ENCODE results near the gene RRAS.
A peak's percentile ranks its signal among the peaks of the same experiment; 100 is the strongest.

RRAS gene

GRCh38 chr19:49667473-49667872 is 27.5 kb upstream of the RRAS start:
- Mint-ChIP-seq H3K36me3 (ENCODE audit: insufficient read depth) (peaks cover 33% of the 10 kb centered on the region), H3K27me3 (no peaks in the 10 kb centered on the region), H3K27ac (ENCODE audit: low read depth) (no peak overlapping the region), H3K9me3 (no peaks in the 10 kb centered on the region), H3K4me3 (peak overlapping the region; percentile 99), H3K4me1 (peaks cover 46% of the 10 kb centered on the region)
- DNase-seq (ENCODE audit: low spot score in 2 of 2) (no peak), ATAC-seq (replicated peaks; ENCODE audit: extremely low read depth, poor library complexity, severe bottlenecking) (no peak)

GRCh38 chr19:49666120-49666444 is 26.1 kb upstream of the RRAS start:
- DNase-seq (ENCODE audit: low spot score in 2 of 2) (no peak), ATAC-seq (replicated peaks; ENCODE audit: extremely low read depth, poor library complexity, severe bottlenecking) (peak; percentile 0)
- H3K4me3 Mint-ChIP-seq = peak overlapping the region; percentile 99
- peak overlapping the region; percentile 96 for H3K27ac Mint-ChIP-seq (ENCODE audit: low read depth)
- peaks cover 39% of the 10 kb centered on the region for H3K4me1 Mint-ChIP-seq
- H3K9me3 Mint-ChIP-seq = no peaks in the 10 kb centered on the region
- H3K36me3 Mint-ChIP-seq (ENCODE audit: insufficient read depth) = peaks cover 36% of the 10 kb centered on the region
- H3K27me3 Mint-ChIP-seq = no peaks in the 10 kb centered on the region

- H3K27me3 Mint-ChIP-seq = no peaks in the 10 kb centered on the region
- no peaks in the 10 kb centered on the region for H3K9me3 Mint-ChIP-seq
- H3K36me3 Mint-ChIP-seq (ENCODE audit: insufficient read depth) = peaks cover 37% of the 10 kb centered on the region
- H3K27ac Mint-ChIP-seq (ENCODE audit: low read depth) = peak within 1 kb of the TSS; percentile 96
- peaks cover 39% of the 10 kb centered on the region for H3K4me1 Mint-ChIP-seq
- DNase-seq (ENCODE audit: low spot score in 2 of 2) (peak; percentile 99), ATAC-seq (replicated peaks; ENCODE audit: extremely low read depth, poor library complexity, severe bottlenecking) (peak; percentile 80)
- peak within 1 kb of the TSS; percentile 99 for H3K4me3 Mint-ChIP-seq
Observed at GRCh38 chr19:49665351-49666119, 25.6 kb upstream of the RRAS start, which contains the start of the genes BCL2L12 and IRF3. BCL2L12 (plus strand) TSS chr19:49665933; CDS start chr19:49666693, 760 bp downstream. IRF3 (minus strand) TSS chr19:49665857; CDS start chr19:49664838, 1,019 bp downstream.

- Mint-ChIP-seq H3K4me1 (peaks cover 39% of the 10 kb centered on the region), H3K27me3 (no peaks in the 10 kb centered on the region), H3K4me3 (peak overlapping the region; percentile 99), H3K9me3 (no peaks in the 10 kb centered on the region), H3K36me3 (ENCODE audit: insufficient read depth) (peaks cover 40% of the 10 kb centered on the region), H3K27ac (ENCODE audit: low read depth) (peak overlapping the region; percentile 96)
- no peak for DNase-seq (ENCODE audit: low spot score in 2 of 2)
- ATAC-seq (replicated peaks; ENCODE audit: extremely low read depth, poor library complexity, severe bottlenecking) = peak; percentile 1
Observed at GRCh38 chr19:49665036-49665350, 25.1 kb upstream of the RRAS start.

- Mint-ChIP-seq H3K36me3 (ENCODE audit: insufficient read depth) (peaks cover 40% of the 10 kb centered on the region), H3K27ac (ENCODE audit: low read depth) (peak overlapping the region; percentile 96), H3K4me3 (peak overlapping the region; percentile 99), H3K4me1 (peaks cover 39% of the 10 kb centered on the region), H3K9me3 (no peaks in the 10 kb centered on the region), H3K27me3 (no peaks in the 10 kb centered on the region)
- ATAC-seq (replicated peaks; ENCODE audit: extremely low read depth, poor library complexity, severe bottlenecking) (peak; percentile 69), DNase-seq (ENCODE audit: low spot score in 2 of 2) (peak; percentile 76 to 77)
Observed at GRCh38 chr19:49664171-49665035, 24.5 kb upstream of the RRAS start.

- no peak for ATAC-seq (replicated peaks; ENCODE audit: extremely low read depth, poor library complexity, severe bottlenecking)
- peaks cover 39% of the 10 kb centered on the region for H3K4me1 Mint-ChIP-seq
Observed at GRCh38 chr19:49663224-49663623, 23.3 kb upstream of the RRAS start.

GRCh38 chr19:49662011-49662410 is 22.1 kb upstream of the RRAS start:
- DNase-seq (ENCODE audit: low spot score in 2 of 2) (no peak), ATAC-seq (replicated peaks; ENCODE audit: extremely low read depth, poor library complexity, severe bottlenecking) (no peak)
- no peaks in the 10 kb centered on the region for H3K9me3 Mint-ChIP-seq
- no peak overlapping the region for H3K4me3 Mint-ChIP-seq
- peak overlapping the region; percentile 96 for H3K27ac Mint-ChIP-seq (ENCODE audit: low read depth)
- no peaks in the 10 kb centered on the region for H3K27me3 Mint-ChIP-seq
- peaks cover 35% of the 10 kb centered on the region for H3K4me1 Mint-ChIP-seq
- H3K36me3 Mint-ChIP-seq (ENCODE audit: insufficient read depth) = peaks cover 46% of the 10 kb centered on the region

More at GRCh38 chr19:49663224-49663623, 23.3 kb upstream of the RRAS start:
- Mint-ChIP-seq H3K27ac (ENCODE audit: low read depth) (peak overlapping the region; percentile 96), H3K4me3 (peak overlapping the region; percentile 99), H3K27me3 (no peaks in the 10 kb centered on the region), H3K9me3 (no peaks in the 10 kb centered on the region), H3K36me3 (ENCODE audit: insufficient read depth) (peaks cover 44% of the 10 kb centered on the region)
- DNase-seq (ENCODE audit: low spot score in 2 of 2) = no peak

GRCh38 chr19:49660338-49660961 is 20.5 kb upstream of the RRAS start:
- Mint-ChIP-seq H3K27me3 (no peaks in the 10 kb centered on the region), H3K4me1 (peaks cover 19% of the 10 kb centered on the region)
- no peak for ATAC-seq (replicated peaks; ENCODE audit: extremely low read depth, poor library complexity, severe bottlenecking)

GRCh38 chr19:49658566-49659442 is 18.9 kb upstream of the RRAS start:
- DNase-seq (ENCODE audit: low spot score in 2 of 2) (no peak), ATAC-seq (replicated peaks; ENCODE audit: extremely low read depth, poor library complexity, severe bottlenecking) (no peak)
- Mint-ChIP-seq H3K36me3 (ENCODE audit: insufficient read depth) (peaks cover 32% of the 10 kb centered on the region), H3K4me3 (no peak overlapping the region), H3K4me1 (peaks cover 3% of the 10 kb centered on the region), H3K9me3 (no peaks in the 10 kb centered on the region), H3K27ac (ENCODE audit: low read depth) (no peak overlapping the region), H3K27me3 (no peaks in the 10 kb centered on the region)

More at GRCh38 chr19:49660338-49660961, 20.5 kb upstream of the RRAS start:
- Mint-ChIP-seq H3K36me3 (ENCODE audit: insufficient read depth) (peaks cover 38% of the 10 kb centered on the region), H3K4me3 (no peak overlapping the region), H3K27ac (ENCODE audit: low read depth) (no peak overlapping the region), H3K9me3 (no peaks in the 10 kb centered on the region)
- DNase-seq (ENCODE audit: low spot score in 2 of 2) = no peak

- Mint-ChIP-seq H3K4me3 (no peak overlapping the region), H3K27ac (ENCODE audit: low read depth) (peak overlapping the region; percentile 81), H3K36me3 (ENCODE audit: insufficient read depth) (peaks cover 30% of the 10 kb centered on the region), H3K4me1 (no peaks in the 10 kb centered on the region), H3K9me3 (no peaks in the 10 kb centered on the region), H3K27me3 (no peaks in the 10 kb centered on the region)
- DNase-seq (ENCODE audit: low spot score in 2 of 2) = no peak
- no peak for ATAC-seq (replicated peaks; ENCODE audit: extremely low read depth, poor library complexity, severe bottlenecking)
Observed at GRCh38 chr19:49658139-49658517, 18.2 kb upstream of the RRAS start.

- Mint-ChIP-seq H3K36me3 (ENCODE audit: insufficient read depth) (peaks cover 30% of the 10 kb centered on the region), H3K27me3 (no peaks in the 10 kb centered on the region), H3K4me3 (no peak overlapping the region), H3K27ac (ENCODE audit: low read depth) (peak overlapping the region; percentile 81), H3K9me3 (no peaks in the 10 kb centered on the region), H3K4me1 (no peaks in the 10 kb centered on the region)
- no peak for ATAC-seq (replicated peaks; ENCODE audit: extremely low read depth, poor library complexity, severe bottlenecking)
- DNase-seq (ENCODE audit: low spot score in 2 of 2) = no peak
Observed at GRCh38 chr19:49657493-49658138, 17.7 kb upstream of the RRAS start.
